ENCODE results near the gene PITPNB.

- no peak for TF ChIP-seq CTCF (IDR thresholded peaks at IDR 0.05)
- TF ChIP-seq POLR2A (IDR thresholded peaks at IDR 0.05): no peak
These were observed 47.6 kb downstream of the PITPNB start for GRCh38 chr22:27871306-27872014.

All from testis (tissue), 2 donors.